HepG2 (cell line): ENCODE data around the gene FAM170B.

ENCODE experiments used
- HIVEP1 ChIP-seq: sonication (generic); formaldehyde crosslinking; IDR thresholded peaks from 2 replicates; pipeline ENCODE4 v1.4.0; 2020; ENCODE audit warnings: mild to moderate bottlenecking, missing genetic modification reagents
- KDM1A ChIP-seq: IDR thresholded peaks from 2 replicates; pipeline ENCODE4 v1.6.1; 2016; ENCODE audit warnings: missing compliant biosample characterization
- ZNF724P ChIP-seq: sonication (generic); formaldehyde crosslinking; IDR thresholded peaks from 2 replicates; pipeline ENCODE4 v1.8.0; 2022; ENCODE audit warnings: missing genetic modification reagents, borderline replicate concordance
- ZNF768 ChIP-seq: sonication (generic); formaldehyde crosslinking; IDR thresholded peaks from 2 replicates; pipeline ENCODE4 v1.4.0; 2020; ENCODE audit warnings: missing genetic modification reagents

DNA sequence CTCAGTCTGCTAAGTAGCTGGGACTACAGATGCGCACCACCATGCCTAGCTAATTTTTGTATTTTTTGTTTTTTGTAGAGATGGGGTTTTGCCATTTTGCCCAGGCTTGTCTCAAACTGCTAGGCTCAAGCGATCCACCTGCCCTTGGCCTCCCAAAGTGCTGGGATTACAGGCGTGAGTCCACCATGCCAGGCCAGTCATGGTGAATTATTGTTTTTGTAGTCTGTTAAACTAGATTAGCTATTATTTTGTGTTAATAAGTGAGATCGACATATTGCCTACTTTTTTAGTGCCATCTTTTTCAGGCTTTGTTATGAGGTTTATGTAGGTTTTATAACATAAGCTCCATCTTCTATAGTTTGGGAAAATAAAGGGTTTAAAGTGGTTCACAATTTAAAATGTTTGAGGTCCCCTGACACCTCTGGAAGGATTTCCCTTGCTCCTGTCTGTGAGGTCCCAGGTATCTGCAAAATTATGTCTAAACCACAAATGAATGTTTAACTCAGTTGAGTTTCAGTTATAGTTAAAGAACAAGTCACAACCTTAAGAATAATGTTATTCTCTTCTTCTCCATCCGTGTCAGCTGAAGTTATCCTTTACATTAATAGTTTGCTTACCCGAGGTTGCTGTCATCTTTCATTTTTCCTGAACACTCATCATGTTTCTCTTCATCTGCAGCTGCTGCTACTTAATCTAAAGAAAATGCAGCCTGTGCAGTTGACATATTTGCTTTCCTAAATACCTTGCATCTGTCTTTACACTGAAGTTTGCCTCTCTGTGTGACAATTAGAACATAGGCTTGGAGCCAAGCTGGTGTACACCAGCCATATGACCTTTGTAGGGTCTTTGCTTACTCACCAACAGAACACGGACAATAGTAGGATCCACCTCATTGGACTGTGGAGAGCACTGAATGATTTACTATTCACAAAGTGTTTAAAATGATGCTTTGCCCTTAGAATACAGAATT lies 9.6 kb downstream of the FAM170B start:
- no peak for TF ChIP-seq ZNF768 (CRISPR knock-in tag)
- no peak for TF ChIP-seq HIVEP1 (CRISPR knock-in tag)
- no peak for TF ChIP-seq KDM1A (CRISPR knock-in tag)
- TF ChIP-seq ZNF724P (CRISPR knock-in tag), result no peak
